BLaER1 treated with 17β-estradiol and CSF1 and Interleukin-3, amounts not matched to agents 10 nM and 100 nM (cell line): ENCODE data around the gene MEIOB.

ENCODE experiments used
- H3K27ac ChIP-seq, 11 experiments: shearing (Covaris generic); formaldehyde crosslinking; 2 replicates each; pipeline ENCODE4 v1.8.1; 2022
- H3K27me3 ChIP-seq, 11 experiments: shearing (Covaris generic); formaldehyde crosslinking; 2 replicates each; pipeline ENCODE4 v1.8.1; 2022
- H3K36me3 ChIP-seq, 11 experiments: shearing (Covaris generic); formaldehyde crosslinking; 2 replicates each; pipeline ENCODE4 v1.8.1; 2022
- H3K4me1 ChIP-seq, 10 experiments: shearing (Covaris generic); formaldehyde crosslinking; 2 replicates each; pipeline ENCODE4 v1.8.1; 2022
- H3K4me2 ChIP-seq, 11 experiments: shearing (Covaris generic); formaldehyde crosslinking; 2 replicates each; pipeline ENCODE4 v1.8.1; 2022
- H3K4me3 ChIP-seq, 10 experiments: shearing (Covaris generic); formaldehyde crosslinking; 2 replicates each; pipeline ENCODE4 v1.8.1; 2022
- H3K9ac ChIP-seq, 11 experiments: shearing (Covaris generic); formaldehyde crosslinking; 2 replicates each; pipeline ENCODE4 v1.8.1; 2022
- H3K9me3 ChIP-seq, 11 experiments: shearing (Covaris generic); formaldehyde crosslinking; replicated peaks in 1 of 11; 2 replicates each; pipeline ENCODE4 v1.8.1; 2022
- H4K20me1 ChIP-seq, 11 experiments: shearing (Covaris generic); formaldehyde crosslinking; 2 replicates each; pipeline ENCODE4 v1.8.1; 2022
- Cebpa-rat ChIP-seq, 11 experiments: shearing (Covaris generic); IDR thresholded peaks; 2 replicates each; pipeline ENCODE4 v1.8.1; 2022

Gene MEIOB

GRCh38 chr16:1822801-1823200 is 49.2 kb downstream of the MEIOB start:
- peaks cover 15 to 25% (median 17%) of the 10 kb centered on the region in 10 experiments for H3K4me1 ChIP-seq
- no peak overlapping the region for H3K4me2 ChIP-seq
- peak overlapping the region in 1 of 11 experiments; percentile 23; a peak in 1 of 22 replicates for H3K9ac ChIP-seq
- TF ChIP-seq Cebpa-rat (IDR thresholded peaks at IDR 0.05), result no peak
- peaks cover 11 to 53% (median 41%) of the 10 kb centered on the region in 11 experiments; a peak in 19 of 22 replicates for H3K36me3 ChIP-seq
- H3K9me3 ChIP-seq, result no peaks in the 10 kb centered on the region
- no peak overlapping the region for H3K27ac ChIP-seq
- no peak overlapping the region for H3K4me3 ChIP-seq
- H3K27me3 ChIP-seq, result no peaks in the 10 kb centered on the region
- peaks cover 0 to 55% (median 27%) of the 10 kb centered on the region in 11 experiments; a peak in 14 of 22 replicates for H4K20me1 ChIP-seq

DNA sequence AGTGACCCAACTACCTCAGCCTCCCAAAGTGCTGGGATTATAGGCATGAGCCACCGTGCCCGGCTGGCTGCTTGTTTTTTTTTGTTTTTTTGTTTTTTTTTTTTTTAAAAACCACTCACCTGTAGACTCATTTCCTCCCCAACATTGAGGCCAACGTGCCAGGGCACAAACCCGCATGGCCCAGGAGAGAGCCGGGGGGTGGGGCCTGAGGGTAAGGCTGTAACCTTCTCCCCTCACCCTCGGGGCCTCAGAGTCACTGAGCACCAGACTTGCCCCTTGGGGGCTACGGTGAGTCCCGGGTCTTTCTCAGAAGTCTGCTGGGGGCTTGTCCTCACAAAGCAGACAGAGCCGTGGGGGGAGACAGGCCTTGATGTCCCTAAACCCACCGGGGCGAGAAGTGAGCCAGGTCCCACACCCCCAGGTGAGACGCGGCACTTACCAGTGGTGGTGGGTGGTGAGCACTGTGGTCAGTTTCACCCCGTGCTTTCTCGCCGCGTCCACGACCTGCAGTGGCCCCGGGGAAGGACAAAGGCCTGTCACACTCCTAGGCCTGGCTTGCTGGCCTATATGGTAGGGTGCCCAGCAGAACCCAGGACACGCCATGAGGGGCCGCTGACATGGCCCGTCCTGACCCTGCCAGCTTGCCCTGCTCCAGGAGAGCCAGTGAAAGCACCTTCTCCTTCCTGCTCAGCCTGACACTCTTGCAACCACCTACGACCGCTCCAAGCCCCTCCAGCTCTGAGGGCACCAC is 49.9 kb downstream of the MEIOB start:
- Histone ChIP-seq H3K27me3 (no peaks in the 10 kb centered on the region), H3K36me3 (peaks cover 11 to 60% (median 49%) of the 10 kb centered on the region in 11 experiments; a peak in 21 of 22 replicates), H3K4me3 (no peak overlapping the region), H3K4me1 (peaks cover 11 to 24% (median 13%) of the 10 kb centered on the region in 10 experiments), H3K9ac (peak overlapping the region in 3 of 11 experiments; percentile 23 to 58 (median 24); a peak in 2 of 22 replicates), H4K20me1 (peaks cover 0 to 63% (median 21%) of the 10 kb centered on the region in 11 experiments; a peak in 14 of 22 replicates), H3K27ac (no peak overlapping the region), H3K9me3 (no peaks in the 10 kb centered on the region), H3K4me2 (no peak overlapping the region)
- TF ChIP-seq Cebpa-rat (IDR thresholded peaks at IDR 0.05), result no peak

GRCh38 chr16:1820946-1821290 is 51.0 kb downstream of the MEIOB start:
- no peak overlapping the region; a peak in 1 of 22 replicates for H3K9ac ChIP-seq
- H3K27me3 ChIP-seq, result no peaks in the 10 kb centered on the region
- no peak overlapping the region for H3K4me3 ChIP-seq
- peaks cover 9 to 24% (median 12%) of the 10 kb centered on the region in 10 experiments for H3K4me1 ChIP-seq
- H3K27ac ChIP-seq, result no peak overlapping the region
- no peaks in the 10 kb centered on the region for H3K9me3 ChIP-seq
- TF ChIP-seq Cebpa-rat (IDR thresholded peaks at IDR 0.05), result no peak
- peaks cover 0 to 72% (median 20%) of the 10 kb centered on the region in 11 experiments; a peak in 15 of 22 replicates for H4K20me1 ChIP-seq
- no peak overlapping the region for H3K4me2 ChIP-seq
- peaks cover 21 to 71% (median 60%) of the 10 kb centered on the region in 11 experiments for H3K36me3 ChIP-seq

DNA sequence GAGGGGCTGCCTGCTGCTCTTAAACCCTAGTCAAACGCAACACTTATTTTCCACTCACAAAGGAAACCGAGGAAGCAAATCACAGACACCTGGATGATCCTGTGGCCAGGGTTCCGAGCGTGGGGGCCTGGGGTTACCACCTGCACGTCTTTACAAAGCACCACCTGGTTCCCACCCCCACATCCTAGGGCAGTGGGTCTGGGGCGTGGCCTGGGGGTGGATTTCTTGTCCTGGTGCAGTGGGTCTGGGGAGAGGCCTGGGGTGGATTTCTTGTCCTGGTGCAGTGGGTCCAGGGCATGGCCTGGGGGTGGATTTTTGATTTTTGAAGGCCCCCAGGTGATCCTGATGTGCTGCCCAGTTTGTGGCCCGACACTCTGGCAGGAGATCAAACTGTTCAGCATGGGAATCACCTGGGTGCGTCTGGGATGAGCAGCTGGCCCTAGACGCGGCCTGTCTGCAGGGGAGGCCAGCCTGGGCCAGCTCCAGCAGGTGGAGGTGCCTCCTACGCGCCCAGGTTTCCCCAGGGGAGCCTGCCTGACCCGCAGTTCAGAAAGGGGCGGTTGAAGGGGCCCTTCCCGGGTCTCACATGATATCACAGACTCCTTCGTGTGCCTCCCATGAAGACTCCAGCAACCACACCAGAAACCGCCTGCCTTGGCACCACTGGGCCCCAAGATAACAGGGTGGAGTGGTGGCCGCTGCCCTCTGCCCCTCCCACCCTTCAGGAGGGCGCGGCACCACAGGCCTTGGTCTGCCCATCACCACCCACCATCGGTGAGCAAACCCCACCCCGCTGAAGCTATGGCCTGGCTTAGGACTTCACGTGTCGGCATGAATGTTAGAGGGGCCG is 51.6 kb downstream of the MEIOB start:
- no peaks in the 10 kb centered on the region for H3K27me3 ChIP-seq
- peaks cover 26 to 77% (median 61%) of the 10 kb centered on the region in 11 experiments for H3K36me3 ChIP-seq
- H3K4me2 ChIP-seq, result no peak overlapping the region
- H4K20me1 ChIP-seq, result peaks cover 0 to 69% (median 17%) of the 10 kb centered on the region in 11 experiments; a peak in 15 of 22 replicates
- H3K9me3 ChIP-seq, result no peaks in the 10 kb centered on the region
- no peak for TF ChIP-seq Cebpa-rat (IDR thresholded peaks at IDR 0.05)
- H3K4me1 ChIP-seq, result peaks cover 3 to 19% (median 6%) of the 10 kb centered on the region in 10 experiments; a peak in 19 of 20 replicates
- peak overlapping the region in 1 of 11 experiments; percentile 24; a peak in 2 of 22 replicates for H3K9ac ChIP-seq
- H3K27ac ChIP-seq, result no peak overlapping the region
- H3K4me3 ChIP-seq, result no peak overlapping the region

- H3K36me3 ChIP-seq, result peaks cover 26 to 84% (median 61%) of the 10 kb centered on the region in 11 experiments
- peaks cover 0 to 12% (median 0%) of the 10 kb centered on the region in 10 experiments; a peak in 7 of 20 replicates for H3K4me1 ChIP-seq
- H3K4me2 ChIP-seq, result no peak overlapping the region
- peaks cover 0 to 62% (median 16%) of the 10 kb centered on the region in 11 experiments; a peak in 15 of 22 replicates for H4K20me1 ChIP-seq
- no peak overlapping the region for H3K27ac ChIP-seq
- no peaks in the 10 kb centered on the region for H3K9me3 ChIP-seq
- no peak for TF ChIP-seq Cebpa-rat (IDR thresholded peaks at IDR 0.05)
- no peak overlapping the region for H3K4me3 ChIP-seq
- H3K27me3 ChIP-seq, result no peaks in the 10 kb centered on the region
- no peak overlapping the region for H3K9ac ChIP-seq
Measured at GRCh38 chr16:1819611-1820010, 52.4 kb downstream of the MEIOB start.

- Histone ChIP-seq H3K9ac (no peak overlapping the region), H3K4me1 (peaks cover 0 to 6% (median 0%) of the 10 kb centered on the region in 10 experiments; a peak in 5 of 20 replicates), H3K36me3 (peaks cover 26 to 90% (median 61%) of the 10 kb centered on the region in 11 experiments), H3K4me3 (no peak overlapping the region), H3K9me3 (no peaks in the 10 kb centered on the region), H3K4me2 (no peak overlapping the region), H4K20me1 (peaks cover 0 to 56% (median 12%) of the 10 kb centered on the region in 11 experiments; a peak in 14 of 22 replicates), H3K27ac (no peak overlapping the region), H3K27me3 (no peaks in the 10 kb centered on the region)
- TF ChIP-seq Cebpa-rat (IDR thresholded peaks at IDR 0.05), result no peak
Measured at GRCh38 chr16:1818873-1819525, 53.0 kb downstream of the MEIOB start.

- Histone ChIP-seq H4K20me1 (peaks cover 0 to 54% (median 10%) of the 10 kb centered on the region in 11 experiments; a peak in 12 of 22 replicates), H3K27ac (no peak overlapping the region), H3K4me1 (peaks cover 0 to under 1% (median 0%) of the 10 kb centered on the region in 10 experiments; a peak in 1 of 20 replicates), H3K4me2 (no peak overlapping the region), H3K4me3 (no peak overlapping the region), H3K9ac (no peak overlapping the region), H3K9me3 (no peaks in the 10 kb centered on the region), H3K27me3 (no peaks in the 10 kb centered on the region), H3K36me3 (peaks cover 26 to 96% (median 63%) of the 10 kb centered on the region in 11 experiments)
- no peak for TF ChIP-seq Cebpa-rat (IDR thresholded peaks at IDR 0.05)
Measured at GRCh38 chr16:1818204-1818872, 53.6 kb downstream of the MEIOB start.

GRCh38 chr16:1817716-1818115 is 54.2 kb downstream of the MEIOB start:
- Histone ChIP-seq H3K4me1 (peaks cover 4 to 6% (median 5%) of the 10 kb centered on the region in 10 experiments; a peak in 16 of 20 replicates), H3K4me3 (no peak overlapping the region), H3K27me3 (no peaks in the 10 kb centered on the region), H3K9ac (peak overlapping the region in 1 of 11 experiments; percentile 24; a peak in 2 of 22 replicates), H3K27ac (no peak overlapping the region), H3K9me3 (no peaks in the 10 kb centered on the region), H3K4me2 (no peak overlapping the region), H3K36me3 (peaks cover 25 to 92% (median 63%) of the 10 kb centered on the region in 11 experiments), H4K20me1 (peaks cover 0 to 55% (median 11%) of the 10 kb centered on the region in 11 experiments; a peak in 11 of 22 replicates)
- no peak for TF ChIP-seq Cebpa-rat (IDR thresholded peaks at IDR 0.05)
